Caco-2 (cell line): ENCODE results near the gene VEPH1. TPM values are rescaled to one million over a fixed set of nuclear protein-coding genes. Genes with fewer than 3 reads are reported as not detected.
A peak's percentile ranks its signal among the peaks of the same experiment; 100 is the strongest.
"Not testable (repeated sequence)": the region's sequence is repeated elsewhere in the genome, so short reads cannot be mapped to it uniquely, and the experiment has no call there.

ENCODE experiments used
- BruUV-seq: library from RNA; stranded (reverse); fragments of 400-500 nt; replicated peaks from 2 replicates; lab custom pipeline; 2021; lab: Mats Ljungman, UMichigan
- CTCF ChIA-PET: fragments of 300-600 bp; sonication (Branson Sonifier 250); formaldehyde crosslinking; loops from one replicate; lab custom pipeline; 2022; ENCODE audit warnings: antibody characterized with exemption; lab: Charles Lee
- POLR2A ChIA-PET: fragments of 300-600 bp; sonication (Branson Sonifier 250); formaldehyde crosslinking; loops from one replicate; lab custom pipeline; 2022; ENCODE audit warnings: antibody characterized with exemption; lab: Charles Lee
- DNase-seq, 2 experiments: peaks; one replicate each; pipeline versions ENCODE4 v3.0.0 to v3.0.0-alpha.2; 2020 to 2022
- H3K27me3 ChIP-seq: replicated peaks from 2 replicates; pipeline ENCODE4 v1.6.0; 2011; ENCODE audit warnings: low read length; ENCODE audit not compliant: control insufficient read depth, insufficient read depth
- H3K36me3 ChIP-seq: 2 replicates; pipeline ENCODE4 v1.5.1; 2011; ENCODE audit warnings: low read length; ENCODE audit not compliant: control insufficient read depth, insufficient read depth
- H3K4me1 ChIP-seq: fragments of 250-450 bp; sonication (Bioruptor Pico); 2 replicates; pipeline ENCODE4 v1.5.1; 2020; ENCODE audit warnings: mild to moderate bottlenecking
- H3K4me3 ChIP-seq: 2 replicates; pipeline ENCODE4 v1.5.1; 2011; ENCODE audit warnings: low read depth, mild to moderate bottlenecking, control low read depth, low read length
- H3K9me3 ChIP-seq: fragments of 250-450 bp; sonication (Bioruptor Pico); 2 replicates; pipeline ENCODE4 v1.5.1; 2020; ENCODE audit warnings: mild to moderate bottlenecking, moderate library complexity
- H3K27ac Mint-ChIP-seq: one replicate; pipeline ENCODE4 v1.8.0; 2022; ENCODE audit warnings: mixed read lengths; ENCODE audit not compliant: unreplicated experiment
- H3K27me3 Mint-ChIP-seq: one replicate; pipeline ENCODE4 v1.8.0; 2022; ENCODE audit warnings: mixed read lengths; ENCODE audit not compliant: insufficient read depth, unreplicated experiment
- H3K36me3 Mint-ChIP-seq: one replicate; pipeline ENCODE4 v1.8.0; 2022; ENCODE audit warnings: mild to moderate bottlenecking, mixed read lengths; ENCODE audit not compliant: insufficient read depth, unreplicated experiment
- H3K4me1 Mint-ChIP-seq: one replicate; pipeline ENCODE4 v1.8.0; 2022; ENCODE audit warnings: low read depth, mixed read lengths; ENCODE audit not compliant: unreplicated experiment
- H3K4me3 Mint-ChIP-seq: one replicate; pipeline ENCODE4 v1.8.0; 2022; ENCODE audit warnings: mild to moderate bottlenecking, moderate library complexity, mixed read lengths; ENCODE audit not compliant: unreplicated experiment
- H3K9me3 Mint-ChIP-seq: one replicate; pipeline ENCODE4 v1.8.0; 2022; ENCODE audit warnings: mixed read lengths; ENCODE audit not compliant: unreplicated experiment
- CTCF ChIP-seq, 2 experiments: fragments of 200-600 bp in 1 of 2; IDR thresholded peaks; 1 replicate in 1 of 2; 2 replicates in 1 of 2; pipeline versions ENCODE4 v1.5.1 to v1.8.0; 2011 to 2022; ENCODE audit warnings: antibody characterized with exemption in 1 of 2, control low read depth in 1 of 2, inconsistent platforms in 1 of 2, low read depth in 1 of 2, low read length in 1 of 2, mild to moderate bottlenecking in 1 of 2, moderate library complexity in 1 of 2; ENCODE audit not compliant: insufficient read depth in 1 of 2, severe bottlenecking in 1 of 2, unreplicated experiment in 1 of 2
- intact Hi-C: fragments of 100-400 bp; cut with micrococcal nuclease; formaldehyde crosslinking; loops from one replicate; pipeline ENCODE4 v1.10.0; 2022; ENCODE audit not compliant: unreplicated experiment
- total RNA-seq: library from RNA; stranded (reverse); gene quantifications from 2 replicates; pipeline ENCODE4 v1.2.3, GENCODE V29; 2022

The VEPH1 gene
- total RNA-seq, 1 experiment from 2014 or later: 12.0 TPM

- Histone ChIP-seq H3K4me3 (no peak overlapping the region), H3K9me3 (no peaks in the 10 kb centered on the region), H3K36me3 (no peaks in the 10 kb centered on the region), H3K27me3 (no peaks in the 10 kb centered on the region), H3K4me1 (no peaks in the 10 kb centered on the region)
- H3K9me3 Mint-ChIP-seq: no peaks in the 10 kb centered on the region
- peaks cover 5% of the 10 kb centered on the region for H3K27me3 Mint-ChIP-seq
- no peak overlapping the region for H3K4me3 Mint-ChIP-seq
- no peaks in the 10 kb centered on the region for H3K4me1 Mint-ChIP-seq
- intact Hi-C loops: loop anchor here (10.0 kb wide), 1 partner anchor 117 kb away; no protein-coding TSS in a partner anchor
- no peak for DNase-seq
- BruUV-seq: no TSS peak
- TF ChIP-seq CTCF (IDR thresholded peaks at IDR 0.05; ENCODE audit: insufficient read depth in 1 of 2, low read depth in 1 of 2, low read length in 1 of 2, severe bottlenecking in 1 of 2, unreplicated experiment in 1 of 2): no peak
- POLR2A ChIA-PET: no interaction called here
- CTCF ChIA-PET: no interaction called here
- no peak overlapping the region for H3K27ac Mint-ChIP-seq
- H3K36me3 Mint-ChIP-seq: no peaks in the 10 kb centered on the region
Measured at GRCh38 chr3:157327837-157328236, 175.4 kb downstream of the VEPH1 start.

GRCh38 chr3:157327018-157327417 is 176.2 kb downstream of the VEPH1 start:
- no peak overlapping the region for H3K4me3 Mint-ChIP-seq
- H3K36me3 Mint-ChIP-seq: no peaks in the 10 kb centered on the region
- Histone ChIP-seq H3K27me3 (no peaks in the 10 kb centered on the region), H3K36me3 (no peaks in the 10 kb centered on the region), H3K4me3 (no peak overlapping the region), H3K4me1 (no peaks in the 10 kb centered on the region), H3K9me3 (no peaks in the 10 kb centered on the region)
- no TSS peak for BruUV-seq
- no peaks in the 10 kb centered on the region for H3K4me1 Mint-ChIP-seq
- no peak for DNase-seq
- CTCF ChIA-PET: no interaction called here
- POLR2A ChIA-PET: no interaction called here
- peaks cover 6% of the 10 kb centered on the region for H3K27me3 Mint-ChIP-seq
- intact Hi-C loops: loop anchor here (10.0 kb wide), 1 partner anchor 118 kb away; no protein-coding TSS in a partner anchor
- peak in 1 of 2 experiments; percentile 11 for TF ChIP-seq CTCF (IDR thresholded peaks at IDR 0.05; ENCODE audit: insufficient read depth in 1 of 2, low read depth in 1 of 2, low read length in 1 of 2, severe bottlenecking in 1 of 2, unreplicated experiment in 1 of 2)
- H3K9me3 Mint-ChIP-seq: no peaks in the 10 kb centered on the region
- H3K27ac Mint-ChIP-seq: no peak overlapping the region

- H3K36me3 ChIP-seq, POLR2A ChIA-PET, H3K36me3 Mint-ChIP-seq, H3K9me3 Mint-ChIP-seq, DNase-seq, H3K9me3 ChIP-seq, H3K27me3 ChIP-seq, H3K4me1 ChIP-seq, H3K4me1 Mint-ChIP-seq, H3K4me3 Mint-ChIP-seq, H3K4me3 ChIP-seq, H3K27me3 Mint-ChIP-seq, CTCF ChIA-PET, H3K27ac Mint-ChIP-seq, BruUV-seq: not testable (repeated sequence)
- intact Hi-C loops: loop anchor here (10.0 kb wide), 1 partner anchor 120 kb away; no protein-coding TSS in a partner anchor
Measured at GRCh38 chr3:157324869-157325268, 178.3 kb downstream of the VEPH1 start.
